Tibial nerve (tissue), 3 donors: ENCODE measurements around the gene UTF1.

Source experiments
- CTCF ChIP-seq, 5 experiments: fragments of 200-600 bp in 3 of 5; fragments of 450-650 bp in 2 of 5; sonication (generic) in 3 of 5; IDR thresholded peaks; one replicate each; pipeline ENCODE4 v1.5.1; 2016 to 2019; ENCODE audit warnings: antibody characterized with exemption in 5 of 5, mild to moderate bottlenecking in 3 of 5, moderate library complexity in 2 of 5
- POLR2A ChIP-seq, 2 donors: fragments of 450-650 bp; IDR thresholded peaks; one replicate each; pipeline ENCODE4 v1.6.1; 2017; ENCODE audit warnings: antibody characterized with exemption in 2 of 2, mild to moderate bottlenecking in 2 of 2, moderate library complexity in 2 of 2

- no peak for TF ChIP-seq POLR2A (IDR thresholded peaks at IDR 0.05)
- no peak for TF ChIP-seq CTCF (IDR thresholded peaks at IDR 0.05)
These were observed 11.1 kb upstream of the UTF1 start for GRCh38 chr10:133218891-133219290.
